GM12878 (cell line): Measurements from ENCODE around the gene TSBP1. TPM values are rescaled to one million over a fixed set of nuclear protein-coding genes. Genes with fewer than 3 reads are reported as not detected.
A peak's percentile ranks its signal among the peaks of the same experiment; 100 is the strongest.

Experiments
- ATAC-seq: fragments of 200-7000 bp; cut with Tn5 transposase; 3 replicates; pipeline ENCODE4 v1.9.1; 2020; ENCODE audit warnings: mild to moderate bottlenecking, moderate library complexity
- BruUV-seq: library from RNA; stranded (reverse); fragments of 400-500 nt; replicated peaks from 2 replicates; lab custom pipeline; 2021; lab: Mats Ljungman, UMichigan
- CTCF ChIA-PET: fragments of 300-600 bp; sonication (Branson Sonifier 250); formaldehyde crosslinking; extraction: SDS; loops from one replicate; lab custom pipeline; 2021; ENCODE audit warnings: inconsistent platforms; lab: Yijun Ruan, JAX
- POLR2A ChIA-PET: fragments of 350-600 bp; formaldehyde crosslinking; extraction: SDS; loops from one replicate; lab custom pipeline; 2021; ENCODE audit warnings: inconsistent platforms; lab: Charles Lee
- RAD21 ChIA-PET: fragments of 300-600 bp; sonication (Branson Sonifier 250); formaldehyde crosslinking; loops from one replicate; lab custom pipeline; 2023; ENCODE audit warnings: antibody characterized with exemption; ENCODE audit not compliant: unreplicated experiment; lab: Charles Lee
- SMC1A ChIA-PET: fragments of 300-600 bp; sonication (Branson Sonifier 250); formaldehyde crosslinking; loops from one replicate; lab custom pipeline; 2023; ENCODE audit not compliant: unreplicated experiment, uncharacterized antibody; lab: Charles Lee
- DNase-seq: peaks from one replicate; pipeline ENCODE4 v3.0.0-alpha.2; 2011; ENCODE audit warnings: low read depth, low spot score
- FAIRE-seq: peaks from 3 replicates; lab custom pipeline; 2011; peaks lifted over from hg19 to GRCh38; lab: Jason Lieb, UNC
- H2AFZ ChIP-seq: 2 replicates; pipeline ENCODE4 v1.6.0; 2011; ENCODE audit warnings: low read depth, low read length, control low read depth; ENCODE audit not compliant: control insufficient read depth
- H3K27ac ChIP-seq: 2 replicates; pipeline ENCODE4 v1.5.1; 2011; ENCODE audit warnings: control low read depth; ENCODE audit not compliant: control insufficient read depth, insufficient read depth
- H3K27me3 ChIP-seq, 2 experiments: replicated peaks in 1 of 2; 2 replicates each; pipeline versions ENCODE4 v1.6.0 to v1.6.1; 2011; ENCODE audit warnings: low read length in 1 of 2; ENCODE audit not compliant: control insufficient read depth in 2 of 2, insufficient read depth in 2 of 2
- H3K36me3 ChIP-seq, 2 experiments: 2 replicates each; pipeline ENCODE4 v1.5.1; 2011; ENCODE audit warnings: low read length in 1 of 2; ENCODE audit not compliant: control insufficient read depth in 2 of 2, insufficient read depth in 2 of 2
- H3K4me1 ChIP-seq: 2 replicates; pipeline ENCODE4 v1.6.1; 2011; ENCODE audit warnings: mild to moderate bottlenecking, low read length, moderate library complexity, mixed read lengths; ENCODE audit not compliant: control insufficient read depth, insufficient read depth
- H3K4me2 ChIP-seq: 2 replicates; pipeline ENCODE4 v1.6.0; 2011; ENCODE audit warnings: control low read depth; ENCODE audit not compliant: control insufficient read depth, insufficient read depth
- H3K4me3 ChIP-seq: fragments of 200-600 bp; sonication (generic); 2 replicates; pipeline ENCODE4 v1.5.1; 2016
- H3K79me2 ChIP-seq: 2 replicates; pipeline ENCODE4 v1.6.0; 2011; ENCODE audit warnings: low read length; ENCODE audit not compliant: control insufficient read depth, insufficient read depth
- H3K9ac ChIP-seq: 2 replicates; pipeline ENCODE4 v1.8.0; 2011; ENCODE audit warnings: low read length, control low read depth, mixed read lengths; ENCODE audit not compliant: control insufficient read depth, insufficient read depth
- H3K9me3 ChIP-seq: replicated peaks from 3 replicates; pipeline ENCODE4 v1.5.1; 2011; ENCODE audit warnings: mild to moderate bottlenecking, low read length; ENCODE audit not compliant: control insufficient read depth, insufficient read depth
- H4K20me1 ChIP-seq: 2 replicates; pipeline ENCODE4 v1.6.0; 2011; ENCODE audit not compliant: control insufficient read depth, insufficient read depth
- ETV6 ChIP-seq, 2 experiments: fragments of 450-650 bp in 1 of 2; IDR thresholded peaks in 1 of 2; conservative IDR thresholded peaks in 1 of 2; 2 replicates each; pipeline ENCODE4 v1.6.1; 2014; ENCODE audit warnings: antibody characterized with exemption in 1 of 2, borderline replicate concordance in 1 of 2, low read depth in 1 of 2, mild to moderate bottlenecking in 1 of 2, moderate library complexity in 1 of 2
- IKZF2 ChIP-seq, 2 experiments: fragments of 450-650 bp; IDR thresholded peaks; 2 replicates each; pipeline ENCODE4 v1.6.1; 2017; ENCODE audit warnings: mild to moderate bottlenecking in 2 of 2, moderate library complexity in 2 of 2
- IRF4 ChIP-seq: IDR thresholded peaks from 2 replicates; pipeline ENCODE4 v1.6.1; 2011; ENCODE audit warnings: low read depth, low read length
- JUNB ChIP-seq: IDR thresholded peaks from 2 replicates; pipeline ENCODE4 v1.6.1; 2016; ENCODE audit warnings: antibody characterized with exemption, mild to moderate bottlenecking
- KLF5 ChIP-seq: fragments of 450-650 bp; IDR thresholded peaks from 2 replicates; pipeline ENCODE4 v1.6.1; 2014; ENCODE audit warnings: mild to moderate bottlenecking; ENCODE audit not compliant: partially characterized antibody
- MAX ChIP-seq: IDR thresholded peaks from 2 replicates; pipeline ENCODE4 v1.6.1; 2012; ENCODE audit warnings: low read depth, low read length, improper control_type of control experiment
- MEF2B ChIP-seq: fragments of 450-650 bp; IDR thresholded peaks from 2 replicates; pipeline ENCODE4 v1.6.1; 2018; ENCODE audit warnings: mild to moderate bottlenecking, moderate library complexity; ENCODE audit not compliant: partially characterized antibody, poor library complexity, severe bottlenecking
- PAX5 ChIP-seq: IDR thresholded peaks from 2 replicates; pipeline ENCODE4 v1.6.1; 2011; ENCODE audit warnings: low read depth, low read length, borderline replicate concordance
- RUNX3 ChIP-seq: IDR thresholded peaks from 2 replicates; pipeline ENCODE4 v1.6.1; 2012; ENCODE audit warnings: low read length, inconsistent platforms
- TCF3 ChIP-seq: IDR thresholded peaks from 2 replicates; pipeline ENCODE4 v1.6.1; 2012; ENCODE audit warnings: low read depth, mild to moderate bottlenecking, low read length, borderline replicate concordance; ENCODE audit not compliant: insufficient read depth
- ZNF217 ChIP-seq: fragments of 450-650 bp; IDR thresholded peaks from 2 replicates; pipeline ENCODE4 v1.6.1; 2017; ENCODE audit warnings: antibody characterized with exemption, mild to moderate bottlenecking
- WGBS: methylation state at CpG from one replicate; pipeline ENCODE4 v1.1.6; 2016; ENCODE audit warnings: low lambda C conversion rate; ENCODE audit not compliant: insufficient replicate concordance, insufficient coverage; ENCODE audit errors: missing lambda C conversion rate; 5-methylcytosine and 5-hydroxymethylcytosine counted together
- in situ Hi-C: fragments of 300-500 bp; cut with MboI; formaldehyde crosslinking; loops from 9 replicates; pipeline ENCODE4 v1.14.3; 2018; ENCODE audit warnings: mixed read lengths
- intact Hi-C: fragments of 100-400 bp; cut with micrococcal nuclease; formaldehyde crosslinking; loops from one replicate; pipeline ENCODE4 v1.14.2; 2022; ENCODE audit not compliant: unreplicated experiment
- polyA plus RNA-seq, 11 experiments: library from polyadenylated mRNA; depleted of rRNA in 4 of 11; unstranded in 6 of 11; stranded (reverse) in 5 of 11; fragments of >200 nt; fragmentation: Nextera tagmentation in 4 of 11; fragmentation: Illumina TruSeq in 1 of 11; extraction: Ambion mirVana in 4 of 11; extraction: Trizol in 1 of 11; gene quantifications; 1 replicate in 1 of 11; 2 replicates in 10 of 11; pipeline versions ENCODE4 v1.2.1 to v1.2.3, GENCODE V29; 2011 to 2016; ENCODE audit warnings: inconsistent platforms in 2 of 11, missing spikeins in 2 of 11, low read depth in 1 of 11
- total RNA-seq, 4 experiments: library from RNA; depleted of rRNA in 3 of 4; stranded (reverse); fragments of >200 nt in 3 of 4; fragmentation: Illumina TruSeq in 1 of 4; extraction: Trizol in 1 of 4; gene quantifications; 2 replicates each; pipeline versions ENCODE4 v1.2.1 to v1.2.3, GENCODE V29; 2013 to 2021

The TSBP1 gene
- total and polyA plus RNA-seq, 10 of the 15 experiments (the other 5 are each of a cell fraction or from before 2014, with no cell fraction given) = not detected

DNA sequence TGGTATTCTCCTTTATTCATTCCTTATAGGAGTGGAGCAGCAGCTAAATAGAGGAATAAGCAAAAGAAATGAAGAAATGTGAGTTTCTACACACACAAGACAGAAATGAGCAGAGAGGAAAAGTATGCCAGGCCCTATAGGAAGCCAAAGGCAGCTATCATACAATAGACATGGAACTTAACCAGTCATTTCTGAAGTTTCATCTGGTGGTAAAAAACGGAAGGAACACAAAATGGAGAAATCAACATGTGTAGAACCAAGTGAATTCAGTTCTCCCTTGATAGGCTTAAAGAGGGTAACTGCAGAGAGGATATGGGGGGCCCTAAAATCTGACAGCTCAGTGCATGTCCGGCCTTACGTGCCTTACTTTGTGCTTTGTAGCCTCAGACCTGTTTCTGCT lies 44.6 kb downstream of the TSBP1 start:
- peak; percentile 77 for TF ChIP-seq JUNB
- TF ChIP-seq IKZF2 (IDR thresholded peaks at IDR 0.05) = peak in 1 of 2 experiments; percentile 11; a peak in 1 of 4 replicates
- no peak for TF ChIP-seq TCF3
- peak; percentile 57; the same call in 1 of the 2 replicates for TF ChIP-seq ZNF217
- TF ChIP-seq RUNX3 = peak; percentile 62
- TF ChIP-seq MAX = no peak
- TF ChIP-seq IRF4 = peak; percentile 86; the same call in 1 of the 2 replicates
- 0 out of 2 replicates have a peak, but pooled peaks have one; percentile 11 for TF ChIP-seq PAX5
- peak in 1 of 2 experiments; percentile 46; a peak in 1 of 4 replicates for TF ChIP-seq ETV6 (conservative IDR thresholded peaks at IDR 0.05 in 1 of 2, IDR thresholded peaks at IDR 0.05 in 1 of 2; ENCODE audit: borderline replicate concordance in 1 of 2, low read depth in 1 of 2)
- peak; percentile 72 for TF ChIP-seq MEF2B
- TF ChIP-seq KLF5 = no peak
- peak; percentile 1 for DNase-seq
- no peaks in the 10 kb centered on the region for H4K20me1 ChIP-seq
- H3K4me2 ChIP-seq = peak overlapping the region; percentile 38; the same call in 1 of the 2 replicates
- FAIRE-seq = peak; percentile 44
- H3K4me1 ChIP-seq = peaks cover 6% of the 10 kb centered on the region
- BruUV-seq = no TSS peak
- no peaks in the 10 kb centered on the region for H3K36me3 ChIP-seq
- no peak overlapping the region for H2AFZ ChIP-seq
- in situ Hi-C loops (no loop called here), intact Hi-C loops (no loop called here)
- ChIA-PET SMC1A (interaction anchor here (0.8 to 1.1 kb wide), 4 partner anchors 8 to 74 kb away, joined by 3 read pairs; no protein-coding TSS in a partner anchor), POLR2A (no interaction called here), RAD21 (no interaction called here), CTCF (interaction anchor here (1.3 kb wide), 1 partner anchor 71 kb away, joined by 5 read pairs; no protein-coding TSS in a partner anchor)
- no peak overlapping the region for H3K4me3 ChIP-seq
- H3K9me3 ChIP-seq = no peaks in the 10 kb centered on the region
- no peak overlapping the region for H3K9ac ChIP-seq
- no peaks in the 10 kb centered on the region for H3K79me2 ChIP-seq
- WGBS = 60% methylated on average over 3 of the region's 3 CpGs
- peaks cover 0 to 7% of the 10 kb centered on the region in 2 experiments; a peak in 2 of 4 replicates for H3K27me3 ChIP-seq
- ATAC-seq = peak; percentile 82
- H3K27ac ChIP-seq = no peak overlapping the region
